ENCODE results near the gene TLL2. TPM values are rescaled to one million over a fixed set of nuclear protein-coding genes. Genes with fewer than 3 reads are reported as not detected.

Gene TLL2
- total RNA-seq, 1 donor: under 0.01 TPM

DNA sequence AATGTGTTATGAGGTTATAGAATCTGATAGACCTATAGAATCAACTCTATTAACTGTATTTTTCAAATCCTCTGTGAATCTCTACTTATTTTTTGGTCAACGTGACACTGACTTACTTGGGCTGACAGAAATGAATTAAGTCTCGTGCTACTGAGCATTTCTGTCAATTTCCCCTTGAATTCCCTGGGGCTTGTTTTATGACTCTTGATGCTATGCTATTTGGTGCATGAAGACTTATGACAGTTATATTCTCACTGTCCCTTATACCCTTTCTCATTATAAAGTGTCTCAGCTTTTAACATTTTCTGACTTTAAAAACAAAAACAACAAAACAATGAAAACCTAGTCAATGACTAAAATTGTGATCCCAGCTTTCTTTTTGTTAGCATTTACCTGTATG lies 86.4 kb downstream of the TLL2 start:
- no peak for DNase-seq (ENCODE audit: low read depth)
- H3K4me3 ChIP-seq (ENCODE audit: low read depth, low read length): no peak overlapping the region
- TF ChIP-seq, protein P1, sequence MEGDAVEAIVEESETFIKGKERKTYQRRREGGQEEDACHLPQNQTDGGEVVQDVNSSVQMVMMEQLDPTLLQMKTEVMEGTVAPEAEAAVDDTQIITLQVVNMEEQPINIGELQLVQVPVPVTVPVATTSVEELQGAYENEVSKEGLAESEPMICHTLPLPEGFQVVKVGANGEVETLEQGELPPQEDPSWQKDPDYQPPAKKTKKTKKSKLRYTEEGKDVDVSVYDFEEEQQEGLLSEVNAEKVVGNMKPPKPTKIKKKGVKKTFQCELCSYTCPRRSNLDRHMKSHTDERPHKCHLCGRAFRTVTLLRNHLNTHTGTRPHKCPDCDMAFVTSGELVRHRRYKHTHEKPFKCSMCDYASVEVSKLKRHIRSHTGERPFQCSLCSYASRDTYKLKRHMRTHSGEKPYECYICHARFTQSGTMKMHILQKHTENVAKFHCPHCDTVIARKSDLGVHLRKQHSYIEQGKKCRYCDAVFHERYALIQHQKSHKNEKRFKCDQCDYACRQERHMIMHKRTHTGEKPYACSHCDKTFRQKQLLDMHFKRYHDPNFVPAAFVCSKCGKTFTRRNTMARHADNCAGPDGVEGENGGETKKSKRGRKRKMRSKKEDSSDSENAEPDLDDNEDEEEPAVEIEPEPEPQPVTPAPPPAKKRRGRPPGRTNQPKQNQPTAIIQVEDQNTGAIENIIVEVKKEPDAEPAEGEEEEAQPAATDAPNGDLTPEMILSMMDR (IDR thresholded peaks at IDR 0.05; ENCODE audit: insufficient read depth, low read length): no peak

DNA sequence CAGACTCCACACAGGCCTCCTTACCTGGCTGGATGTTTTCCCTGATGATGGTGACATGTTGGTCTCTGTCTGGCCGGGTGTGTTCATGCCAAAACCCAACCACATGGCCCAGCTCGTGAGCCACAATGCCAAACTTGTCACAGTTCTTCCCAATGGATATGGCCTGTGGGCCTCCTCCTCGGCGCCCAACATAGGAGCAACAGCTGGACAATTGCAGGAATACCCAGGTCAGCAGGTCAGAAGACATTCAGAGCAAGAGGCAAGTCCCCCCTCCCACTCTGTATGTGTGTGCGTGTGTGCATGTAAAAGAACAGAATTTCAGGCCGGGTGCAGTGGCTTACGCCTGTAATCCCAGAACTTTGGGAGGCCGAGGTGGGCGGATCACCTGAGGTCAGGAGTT lies 91.2 kb downstream of the TLL2 start:
- no peak overlapping the region for H3K4me3 ChIP-seq (ENCODE audit: low read depth, low read length)
- TF ChIP-seq, protein P1 (IDR thresholded peaks at IDR 0.05; ENCODE audit: insufficient read depth, low read length): no peak
- no peak for DNase-seq (ENCODE audit: low read depth)

DNA sequence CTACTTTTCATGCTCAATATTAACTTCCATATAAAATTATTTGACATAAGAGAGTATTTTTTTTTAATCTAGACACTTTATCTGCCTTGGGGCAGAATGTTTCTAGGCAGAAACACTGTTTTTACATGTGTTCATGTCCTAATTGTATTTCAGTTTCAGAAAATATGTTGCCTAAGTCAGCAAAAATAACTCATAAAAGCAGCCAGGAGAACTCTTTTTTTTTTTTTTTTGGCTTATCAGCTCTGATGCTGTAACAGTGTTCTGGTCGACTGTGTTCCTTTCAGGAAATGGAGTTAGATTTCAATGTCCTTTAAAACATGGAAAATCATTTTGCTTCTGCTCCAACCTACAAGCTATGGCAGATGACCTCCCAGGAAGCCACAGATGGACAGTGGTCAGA lies 91.7 kb downstream of the TLL2 start:
- TF ChIP-seq, protein P1 (IDR thresholded peaks at IDR 0.05; ENCODE audit: insufficient read depth, low read length): no peak
- DNase-seq (ENCODE audit: low read depth): no peak
- no peak overlapping the region for H3K4me3 ChIP-seq (ENCODE audit: low read depth, low read length)

DNA sequence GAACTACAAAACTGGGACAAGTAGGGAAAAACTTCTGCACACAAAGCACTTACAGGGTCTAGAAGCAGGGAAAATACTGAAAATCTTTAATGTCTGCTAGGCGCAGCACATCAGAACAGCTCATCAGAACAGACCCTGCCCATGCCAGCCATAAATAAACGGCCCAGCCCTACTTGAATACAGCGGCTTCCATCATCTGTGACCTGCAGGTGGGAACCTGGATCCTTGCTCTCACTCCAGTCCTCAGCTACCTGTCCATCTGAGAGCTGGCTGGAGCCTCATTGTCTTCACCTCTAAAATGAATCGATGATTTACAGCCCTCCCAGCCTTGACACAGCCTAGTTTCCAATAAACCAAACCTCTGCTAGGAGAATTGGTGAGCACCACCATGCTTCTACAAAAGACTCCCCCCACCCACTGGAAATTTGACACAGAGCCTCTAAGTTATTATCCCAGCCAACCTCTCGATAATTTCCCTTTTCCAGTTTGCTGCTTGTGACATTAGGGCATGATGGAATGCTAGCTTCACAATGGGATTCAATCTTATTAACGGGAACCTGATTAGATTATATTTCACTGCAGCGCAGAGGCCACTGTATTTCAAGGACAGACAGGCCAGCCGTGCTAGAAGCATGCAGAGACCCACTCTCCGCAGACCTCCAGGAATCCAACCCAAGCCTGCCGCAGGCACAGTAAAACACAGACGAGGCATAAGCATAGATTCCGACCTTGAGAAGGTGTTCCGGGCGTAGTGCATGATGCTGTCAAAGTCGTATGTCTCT lies 93.3 kb downstream of the TLL2 start:
- H3K4me3 ChIP-seq (ENCODE audit: low read depth, low read length): no peak overlapping the region
- TF ChIP-seq, protein P1 (IDR thresholded peaks at IDR 0.05; ENCODE audit: insufficient read depth, low read length): no peak
- no peak for DNase-seq (ENCODE audit: low read depth)

DNA sequence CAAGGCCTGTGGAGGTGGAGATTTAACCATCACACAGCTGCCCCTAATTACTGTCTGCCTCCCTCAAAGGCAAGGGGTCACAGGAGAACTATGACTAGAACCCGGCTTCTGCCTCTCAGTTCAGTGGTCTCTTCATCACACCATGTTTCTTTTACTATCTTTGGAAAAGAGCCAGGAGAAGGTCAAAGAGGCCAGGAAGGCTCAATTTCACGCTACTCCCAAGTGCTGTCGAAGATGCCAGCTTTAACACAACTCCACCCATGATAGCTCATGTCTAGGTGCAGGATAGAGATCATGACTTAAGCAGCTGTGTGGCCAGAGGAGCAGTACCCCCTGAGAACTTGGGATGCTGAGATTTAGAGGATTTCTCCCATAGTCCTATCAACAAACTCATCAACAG lies 94.4 kb downstream of the TLL2 start:
- TF ChIP-seq, protein P1 (IDR thresholded peaks at IDR 0.05; ENCODE audit: insufficient read depth, low read length): no peak
- DNase-seq (ENCODE audit: low read depth): no peak
- no peak overlapping the region for H3K4me3 ChIP-seq (ENCODE audit: low read depth, low read length)

DNA sequence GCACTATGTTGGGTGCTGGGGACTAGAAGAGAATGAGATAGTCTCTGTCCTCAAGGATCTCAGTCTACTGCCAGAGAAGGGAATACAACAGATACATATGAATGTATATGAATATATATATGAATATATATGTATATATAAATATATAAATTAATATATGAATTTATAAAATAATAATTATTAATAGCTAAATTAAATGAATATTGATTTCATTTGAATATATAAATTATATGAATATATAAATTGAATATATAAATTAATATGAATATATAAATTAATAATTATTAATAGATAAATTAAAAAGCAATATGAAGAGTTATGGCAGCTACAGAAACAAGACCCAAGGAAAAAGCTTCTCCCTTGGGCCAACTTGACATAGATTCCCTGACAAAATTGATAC lies 95.1 kb downstream of the TLL2 start:
- no peak overlapping the region for H3K4me3 ChIP-seq (ENCODE audit: low read depth, low read length)
- no peak for DNase-seq (ENCODE audit: low read depth)
- TF ChIP-seq, protein P1 (IDR thresholded peaks at IDR 0.05; ENCODE audit: insufficient read depth, low read length): no peak

DNA sequence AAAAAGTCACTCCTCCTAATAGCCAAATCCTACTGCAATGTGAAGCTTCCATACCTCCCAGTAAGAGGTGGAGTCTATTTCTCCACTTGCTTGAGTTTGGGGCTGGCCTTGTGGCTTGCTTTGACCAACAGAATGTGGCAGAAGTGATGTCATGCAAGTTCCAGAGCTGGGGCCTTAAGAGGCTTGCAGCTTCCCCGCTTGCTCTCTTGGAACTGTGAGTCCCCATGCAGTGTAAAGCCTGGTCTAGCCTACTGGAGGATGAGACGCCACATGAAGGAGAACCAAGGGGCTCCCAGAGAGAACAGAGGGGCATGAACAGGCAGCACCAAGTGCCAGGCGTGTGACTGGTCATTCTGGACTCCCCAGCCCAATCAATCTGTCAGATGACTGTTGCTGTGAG lies 96.3 kb downstream of the TLL2 start:
- DNase-seq (ENCODE audit: low read depth): no peak
- H3K4me3 ChIP-seq (ENCODE audit: low read depth, low read length): no peak overlapping the region
- TF ChIP-seq, protein P1 (IDR thresholded peaks at IDR 0.05; ENCODE audit: insufficient read depth, low read length): no peak
